ENCODE results near the gene KCNK7.
A peak's percentile ranks its signal among the peaks of the same experiment; 100 is the strongest.
"Not testable (repeated sequence)": the region's sequence is repeated elsewhere in the genome, so short reads cannot be mapped to it uniquely, and the experiment has no call there.

KCNK7 gene

DNA sequence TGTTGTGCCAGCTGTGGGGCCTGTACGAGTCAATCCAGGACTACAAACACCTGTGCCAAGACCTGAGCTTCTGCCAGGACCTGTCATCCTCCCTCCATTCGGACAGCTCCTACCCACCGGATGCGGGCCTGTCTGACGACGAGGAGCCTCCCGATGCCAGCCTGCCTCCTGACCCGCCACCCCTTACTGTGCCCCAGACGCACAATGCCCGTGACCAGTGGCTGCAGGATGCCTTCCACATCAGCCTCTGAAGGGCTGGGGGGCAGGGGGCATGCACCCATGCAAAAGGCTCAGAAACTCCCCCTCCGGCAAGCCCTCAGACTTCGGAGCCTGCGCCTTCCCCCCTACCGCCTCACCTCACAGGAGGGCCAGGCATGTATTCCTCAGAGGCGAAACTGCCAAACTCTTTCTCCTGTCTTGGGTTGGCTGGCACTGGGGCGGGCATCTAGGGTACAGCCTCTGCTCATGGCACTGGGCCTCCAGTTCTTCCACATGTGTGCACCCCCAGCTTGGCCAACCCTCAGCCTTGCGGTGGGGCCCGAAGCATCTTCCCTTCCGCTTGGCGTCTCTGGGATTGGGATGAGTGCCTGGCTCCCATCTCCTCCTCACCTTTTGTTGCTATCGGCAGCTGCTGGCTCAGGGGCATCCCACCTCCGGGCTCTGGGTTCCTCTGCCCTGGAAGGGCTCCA is 22.1 kb downstream of the KCNK7 start:
- ATAC-seq (no peak), DNase-seq (no peak)

DNA sequence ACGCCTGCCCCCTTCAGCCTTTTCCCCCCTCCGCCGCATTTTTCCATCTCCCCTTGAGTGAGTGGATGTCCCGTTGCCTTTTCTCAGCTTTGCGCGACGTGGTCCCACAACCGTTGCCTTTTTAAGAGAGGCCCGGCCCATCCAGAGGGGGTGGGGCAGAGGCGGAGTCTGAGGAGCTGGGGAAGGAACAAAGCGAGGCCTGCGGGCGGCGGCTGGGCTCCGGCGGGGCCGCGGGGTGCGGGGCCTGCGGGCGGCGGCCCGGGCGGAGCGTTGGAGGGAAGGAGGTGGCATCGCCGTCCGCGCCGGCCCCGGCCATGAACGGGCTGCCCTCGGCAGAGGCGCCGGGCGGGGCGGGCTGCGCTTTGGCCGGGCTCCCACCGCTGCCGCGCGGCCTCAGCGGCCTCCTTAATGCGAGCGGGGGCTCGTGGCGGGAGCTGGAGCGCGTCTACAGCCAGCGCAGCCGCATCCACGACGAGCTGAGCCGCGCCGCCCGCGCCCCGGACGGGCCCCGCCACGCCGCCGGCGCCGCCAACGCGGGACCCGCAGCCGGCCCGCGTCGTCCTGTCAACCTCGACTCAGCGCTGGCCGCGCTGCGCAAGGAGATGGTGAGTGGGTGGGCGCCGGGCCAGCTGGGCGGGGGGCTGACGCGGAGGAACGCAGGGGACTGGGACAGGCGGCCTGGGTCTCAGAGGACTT is 23.1 kb downstream of the KCNK7 start, which contains the start of gene FAM89B:
FAM89B (plus strand) TSS at position 183 of the 696 bp plus-strand sequence; CDS start at position 315, 132 bp downstream.
- peak; percentile 92 for DNase-seq
- no peak for ATAC-seq

DNA sequence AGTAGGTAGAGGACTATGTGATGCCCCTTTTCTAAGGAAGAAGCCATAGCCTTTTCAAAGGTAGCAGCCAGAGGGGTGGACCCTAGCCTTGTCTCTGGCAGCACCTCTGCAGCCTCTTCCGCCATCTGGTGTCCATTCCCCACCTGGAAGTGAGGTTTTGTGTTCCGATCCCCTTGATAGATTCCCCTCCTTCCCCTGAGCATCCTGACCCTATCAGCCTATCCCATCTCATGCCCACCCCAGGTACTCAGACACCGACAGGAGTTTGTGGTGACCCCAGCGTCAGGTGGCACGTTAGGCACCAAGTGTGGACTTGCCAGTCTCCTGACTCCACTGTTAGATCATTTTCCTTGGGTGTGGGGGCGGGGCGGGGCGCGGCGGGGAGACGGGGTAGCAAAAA is 23.7 kb downstream of the KCNK7 start:
- ATAC-seq: no peak
- DNase-seq: no peak

DNA sequence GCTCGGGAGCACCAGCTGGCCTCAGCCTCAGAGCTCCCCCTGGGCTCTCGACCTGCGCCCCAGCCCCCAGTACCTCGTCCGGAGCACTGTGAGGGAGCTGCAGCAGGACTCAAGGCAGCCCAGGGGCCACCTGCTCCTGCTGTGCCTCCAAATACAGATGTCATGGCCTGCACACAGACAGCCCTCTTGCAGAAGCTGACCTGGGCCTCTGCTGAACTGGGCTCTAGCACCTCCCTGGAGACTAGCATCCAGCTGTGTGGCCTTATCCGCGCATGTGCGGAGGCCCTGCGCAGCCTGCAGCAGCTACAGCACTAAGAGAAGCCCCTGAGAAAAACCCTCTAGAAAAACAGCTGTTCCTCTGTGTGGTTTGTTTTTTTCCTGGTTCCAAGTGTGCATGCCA is 24.2 kb downstream of the KCNK7 start:
- ATAC-seq (no peak), DNase-seq (no peak)

DNA sequence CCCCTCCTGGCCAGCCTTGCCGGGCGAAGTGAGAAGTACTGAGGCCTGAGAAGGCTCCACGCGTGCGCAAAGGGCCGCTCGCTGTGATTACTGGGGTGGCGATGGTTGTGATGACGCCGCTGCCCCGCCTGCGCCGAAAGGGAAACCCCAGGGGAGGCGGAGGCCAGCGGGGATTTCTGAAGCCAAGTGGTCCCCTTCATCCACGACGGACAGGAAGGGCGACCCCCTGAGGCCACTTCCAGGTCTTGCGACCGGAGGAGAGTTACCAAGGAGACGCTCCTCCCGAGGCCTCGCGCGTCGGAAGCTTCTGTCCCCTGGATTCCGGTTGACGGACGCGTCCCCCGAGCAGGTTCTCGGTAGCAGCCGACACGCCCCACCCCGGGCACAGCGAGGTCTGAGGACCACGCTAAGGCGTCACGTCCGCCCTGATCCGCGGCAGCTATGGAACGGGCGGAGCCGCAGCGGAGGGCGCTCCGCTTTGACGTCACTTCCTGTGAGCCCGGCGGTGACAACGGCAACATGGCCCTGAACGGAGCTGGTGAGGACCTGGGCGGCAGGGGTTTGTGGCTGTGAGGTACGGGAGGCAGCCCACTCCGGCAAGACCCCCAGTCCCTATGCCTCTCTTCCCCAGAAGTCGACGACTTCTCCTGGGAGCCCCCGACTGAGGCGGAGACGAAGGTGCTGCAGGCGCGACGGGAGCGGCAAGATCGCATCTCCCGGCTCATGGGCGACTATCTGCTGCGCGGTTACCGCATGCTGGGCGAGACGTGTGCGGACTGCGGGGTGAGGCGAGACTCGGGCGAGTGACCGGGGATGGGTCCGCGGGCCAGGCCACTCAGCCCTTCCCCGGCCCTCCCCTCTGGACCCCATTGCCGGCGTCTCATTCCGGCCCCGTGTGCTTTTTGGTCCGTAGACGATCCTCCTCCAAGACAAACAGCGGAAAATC is 25.4 kb downstream of the KCNK7 start, which contains the start of gene ZNRD2:
ZNRD2 (plus strand) TSS at position 505 of the 946 bp plus-strand sequence; CDS start at position 520, 15 bp downstream.
- DNase-seq (peak; percentile 99), ATAC-seq (peak; percentile 84)

DNA sequence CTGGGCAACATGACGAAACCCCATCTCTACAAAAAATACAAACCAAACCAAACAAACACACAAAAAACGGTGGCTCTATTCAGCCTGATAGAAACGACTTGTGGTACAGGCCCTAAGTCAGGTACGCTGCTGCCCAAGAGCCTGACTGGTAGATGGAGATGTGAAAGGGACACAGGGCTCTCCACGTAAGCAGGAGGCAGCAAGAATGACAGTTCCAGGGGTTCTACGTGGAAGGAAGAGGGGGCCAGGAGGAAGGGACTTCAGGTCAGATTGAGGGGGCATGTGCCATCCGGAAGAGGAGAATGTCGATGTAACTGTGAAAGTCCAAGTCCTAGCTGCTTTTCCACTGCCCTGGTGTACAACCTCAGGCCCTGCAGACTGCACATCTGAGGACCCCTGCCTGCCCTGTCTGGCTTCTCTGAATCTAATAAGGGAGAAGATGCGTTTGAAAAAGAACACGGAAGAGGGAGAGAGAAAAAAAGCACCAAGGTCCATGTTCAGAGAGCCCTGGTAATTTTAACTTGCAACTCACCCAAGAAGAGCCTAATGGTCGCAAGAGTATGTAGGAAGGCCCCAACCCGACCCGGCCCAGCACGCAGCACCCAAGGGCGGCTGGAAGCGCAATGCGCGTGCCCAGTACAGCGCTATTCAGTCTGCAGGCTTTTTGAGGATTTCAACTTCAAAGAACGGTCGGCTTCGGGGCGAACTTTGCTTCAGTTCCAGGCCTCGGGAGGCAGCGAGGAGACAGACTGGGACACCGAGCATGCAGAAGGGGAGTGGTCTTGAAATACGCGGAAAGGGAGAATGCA is 26.2 kb downstream of the KCNK7 start:
- DNase-seq: no peak
- peak; percentile 8 for ATAC-seq

DNA sequence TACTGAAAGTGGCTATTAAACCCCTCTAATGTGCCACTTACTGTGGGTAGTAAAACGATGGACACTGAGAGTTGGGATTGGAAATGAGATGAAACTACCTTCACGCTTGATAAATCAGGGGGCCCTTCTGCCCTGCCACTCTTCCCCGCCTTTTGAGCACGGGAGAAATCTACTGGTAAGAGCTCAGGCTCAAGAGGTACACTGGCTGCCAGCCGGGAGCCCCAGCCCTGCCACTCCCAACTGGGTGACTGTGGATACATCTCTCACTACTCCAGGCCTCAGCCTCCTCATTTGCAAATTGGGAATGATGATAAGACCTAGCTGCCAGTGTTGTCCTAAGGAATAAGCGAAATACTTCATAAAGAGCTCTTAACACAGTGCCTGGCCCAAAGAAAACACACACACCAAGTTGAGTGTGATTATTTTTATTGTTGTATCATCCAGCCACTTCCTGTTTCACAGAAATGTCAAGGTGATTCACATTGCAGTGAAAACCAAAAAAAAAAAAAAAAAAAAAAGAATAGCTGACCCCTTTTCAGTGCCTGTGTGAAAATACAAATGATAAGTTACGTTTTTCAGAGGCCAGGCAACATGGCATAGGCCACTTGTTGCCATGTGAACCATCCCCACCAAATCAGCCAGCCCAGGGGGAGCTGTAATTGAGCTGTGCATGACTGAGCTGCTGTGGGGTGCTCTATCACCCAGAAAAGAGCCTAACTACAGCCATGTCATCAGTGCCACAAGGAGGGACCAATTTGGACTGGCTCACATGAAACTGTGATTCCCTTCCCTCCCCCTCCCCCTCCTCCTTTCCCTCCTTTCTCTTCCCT is 29.8 kb downstream of the KCNK7 start:
- DNase-seq: no peak
- ATAC-seq: peak; percentile 5

DNA sequence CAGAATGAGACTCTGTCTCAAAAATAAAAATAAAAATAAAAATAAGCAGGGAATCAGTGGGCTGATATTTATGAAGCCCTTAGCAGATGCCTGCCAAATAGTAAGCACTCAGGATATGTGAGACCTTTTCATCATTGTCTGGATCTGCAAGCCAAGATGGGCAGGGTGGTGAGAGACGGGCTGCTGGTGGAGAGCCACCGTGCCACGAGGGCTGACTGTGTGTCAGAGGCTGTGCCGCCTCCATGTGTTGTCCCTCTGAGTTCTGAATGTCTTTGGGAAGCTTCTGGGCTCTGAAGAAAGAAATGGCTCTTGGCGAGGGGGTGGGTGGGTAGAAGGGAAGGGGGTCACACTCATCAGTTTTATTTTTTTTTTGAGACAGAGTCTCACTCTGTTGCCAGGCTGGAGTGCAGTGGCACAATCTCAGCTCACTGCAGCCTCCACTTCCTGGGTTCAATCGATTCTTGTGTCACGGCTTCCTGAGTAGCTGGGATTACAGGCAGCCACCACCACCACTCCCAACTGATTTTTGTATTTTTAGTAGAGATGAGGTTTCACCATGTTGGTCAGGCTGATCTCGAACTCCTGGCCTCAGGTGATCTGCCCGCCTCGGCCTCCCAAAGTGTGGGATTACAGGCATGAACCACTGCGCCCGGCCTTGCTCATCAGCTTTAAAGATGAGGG is 30.6 kb downstream of the KCNK7 start:
- not testable (repeated sequence) for DNase-seq, ATAC-seq

DNA sequence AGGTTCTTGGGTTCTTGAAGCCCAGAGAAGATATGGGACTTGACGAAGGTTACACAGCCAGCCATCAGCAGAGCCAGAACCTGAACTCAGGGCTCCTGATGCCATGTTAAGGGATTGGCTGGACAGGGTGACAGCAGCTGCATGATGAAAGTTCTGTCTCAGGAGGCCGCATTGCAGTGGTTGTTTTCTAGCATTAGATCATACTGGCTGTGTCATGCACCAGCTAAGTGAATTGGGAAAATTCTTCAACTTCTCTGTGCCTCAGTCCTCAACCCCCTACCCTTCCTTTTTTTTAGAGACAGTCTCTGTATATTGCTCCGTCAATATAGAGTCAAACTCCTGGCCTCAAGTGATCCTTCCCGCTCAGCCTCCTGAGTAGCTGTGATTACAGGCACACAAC is 32.0 kb downstream of the KCNK7 start:
- no peak for DNase-seq
- no peak for ATAC-seq

DNA sequence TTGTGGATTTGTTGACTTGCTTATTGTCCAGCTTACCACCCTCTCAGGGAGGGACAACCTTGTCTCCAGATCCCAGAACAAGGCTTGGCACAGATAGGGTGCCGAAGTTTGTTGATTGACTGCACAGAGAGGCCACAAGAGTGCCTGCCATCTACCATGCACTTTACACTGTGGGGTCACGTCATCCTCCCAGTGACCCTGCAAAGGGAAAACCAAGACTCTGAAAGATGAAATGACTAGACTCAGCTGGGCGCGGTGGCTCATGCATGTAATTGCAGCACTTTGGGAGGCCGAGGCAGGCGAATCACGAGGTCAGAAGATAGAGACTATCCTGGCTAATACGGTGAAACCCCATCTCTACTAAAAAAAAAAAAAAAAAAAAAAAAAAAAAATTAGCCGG is 32.8 kb downstream of the KCNK7 start:
- ATAC-seq: no peak

DNA sequence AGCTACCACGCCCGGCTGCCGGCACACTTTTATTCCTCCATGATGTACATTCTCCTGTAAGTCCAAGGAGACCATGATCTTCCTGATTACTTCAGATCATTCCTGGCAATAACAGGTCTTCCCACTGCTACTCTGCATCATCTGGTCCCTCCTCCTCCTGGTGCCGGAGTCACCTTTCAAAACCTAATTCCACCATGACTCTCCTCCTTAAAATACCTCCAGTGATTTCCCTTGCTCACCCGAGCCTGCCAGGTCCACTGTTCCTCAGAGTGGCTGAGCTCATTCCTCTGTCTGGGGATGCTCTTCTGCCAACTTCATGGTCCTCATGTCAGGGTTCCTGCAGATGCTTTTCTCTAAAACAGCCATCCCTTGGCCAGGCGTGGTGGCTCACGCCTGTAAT is 33.6 kb downstream of the KCNK7 start:
- DNase-seq (no peak), ATAC-seq (no peak)

More for the DNA sequence above, 32.8 kb downstream of the KCNK7 start:
- peak; percentile 26 for DNase-seq

DNA sequence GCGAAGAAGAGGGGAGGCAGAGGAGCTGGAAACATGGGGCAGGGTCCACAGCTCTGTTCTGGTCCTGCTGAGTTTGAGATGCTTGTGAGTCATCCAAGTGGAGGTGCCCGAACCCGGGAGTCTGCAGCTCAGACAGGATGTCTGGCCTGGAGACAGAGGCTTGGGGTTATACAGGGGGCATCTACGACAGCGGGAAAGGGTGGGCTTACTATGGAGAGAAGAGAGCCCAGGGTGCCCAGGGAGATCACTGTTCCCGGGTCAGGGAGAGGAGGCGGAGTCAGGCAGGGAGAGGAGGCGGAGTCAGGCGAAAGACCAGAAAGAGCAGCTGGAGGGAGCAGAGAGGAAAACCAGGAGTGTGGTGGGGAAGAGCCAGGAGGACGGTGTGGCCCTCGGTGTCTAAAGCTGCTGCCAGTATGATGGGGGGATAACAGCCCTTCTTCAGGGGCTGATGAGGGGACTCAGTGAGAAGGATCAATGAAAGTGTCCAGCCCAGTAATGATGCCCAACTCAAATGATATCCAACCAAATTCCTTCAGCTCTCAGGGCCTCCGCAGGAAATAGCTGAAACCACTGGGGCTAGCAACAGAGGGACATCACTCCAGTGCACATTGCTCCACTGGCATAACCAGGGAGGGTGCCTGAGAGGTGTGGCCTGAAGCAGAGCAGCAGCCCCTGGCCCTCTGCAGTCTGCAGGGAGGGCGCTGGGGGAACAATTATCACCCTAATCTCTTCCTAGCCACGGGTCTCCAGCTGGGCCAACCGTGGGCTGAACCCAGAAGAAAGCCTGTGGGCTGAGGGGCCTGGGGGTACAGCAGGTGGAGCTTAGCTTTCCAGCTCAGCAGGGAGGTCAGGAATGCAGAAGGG is 34.8 kb downstream of the KCNK7 start:
- DNase-seq (no peak), ATAC-seq (no peak)

DNA sequence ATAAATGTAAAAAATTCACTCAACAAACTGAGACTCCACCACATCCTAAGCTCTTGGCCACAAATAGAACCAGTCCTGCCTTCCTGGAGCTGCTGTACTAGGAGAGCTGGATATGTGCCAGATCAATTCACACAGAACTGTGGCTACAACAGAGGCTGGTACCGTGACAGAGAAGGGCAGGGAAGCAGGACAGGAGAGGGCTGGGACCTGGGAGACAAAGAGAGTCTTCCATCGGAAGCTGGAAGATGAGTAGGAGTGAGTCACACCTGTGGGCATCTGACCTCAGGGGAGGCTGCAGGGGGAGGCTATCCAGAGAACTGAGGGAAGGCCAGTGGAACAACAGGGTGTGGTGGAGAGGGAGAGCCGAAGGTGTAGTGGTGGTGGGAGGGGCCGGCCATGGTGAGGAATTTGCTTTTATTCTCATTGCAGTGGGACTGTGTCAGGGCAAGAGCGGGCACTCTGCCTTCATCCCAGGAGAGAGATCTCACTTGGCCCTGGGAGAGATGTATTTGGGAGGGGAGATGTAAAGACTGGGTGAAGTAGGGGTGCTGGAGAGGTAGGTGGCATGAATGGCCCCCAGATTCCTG is 35.6 kb downstream of the KCNK7 start:
- ATAC-seq: peak; percentile 5
- no peak for DNase-seq

DNA sequence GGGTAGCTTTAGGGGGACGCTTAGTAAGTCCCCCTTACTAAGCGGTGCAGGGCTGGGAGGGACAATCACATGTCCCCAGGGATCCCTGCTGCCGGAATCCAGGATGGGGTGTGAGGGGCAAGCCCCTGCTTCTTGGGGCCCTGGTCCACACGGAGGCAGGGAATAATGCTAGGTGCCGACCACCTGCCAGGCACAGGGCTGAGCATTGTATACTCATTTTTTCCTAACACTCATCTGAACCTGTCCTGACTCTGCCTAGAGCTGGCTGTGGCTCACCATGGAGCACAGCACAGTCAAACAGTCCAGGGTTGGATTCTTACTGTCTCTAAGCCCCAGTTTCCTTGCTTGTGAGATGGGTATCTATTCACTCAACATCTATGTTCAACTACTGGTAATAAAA is 36.1 kb downstream of the KCNK7 start:
- ATAC-seq (peak; percentile 77), DNase-seq (no peak)

DNA sequence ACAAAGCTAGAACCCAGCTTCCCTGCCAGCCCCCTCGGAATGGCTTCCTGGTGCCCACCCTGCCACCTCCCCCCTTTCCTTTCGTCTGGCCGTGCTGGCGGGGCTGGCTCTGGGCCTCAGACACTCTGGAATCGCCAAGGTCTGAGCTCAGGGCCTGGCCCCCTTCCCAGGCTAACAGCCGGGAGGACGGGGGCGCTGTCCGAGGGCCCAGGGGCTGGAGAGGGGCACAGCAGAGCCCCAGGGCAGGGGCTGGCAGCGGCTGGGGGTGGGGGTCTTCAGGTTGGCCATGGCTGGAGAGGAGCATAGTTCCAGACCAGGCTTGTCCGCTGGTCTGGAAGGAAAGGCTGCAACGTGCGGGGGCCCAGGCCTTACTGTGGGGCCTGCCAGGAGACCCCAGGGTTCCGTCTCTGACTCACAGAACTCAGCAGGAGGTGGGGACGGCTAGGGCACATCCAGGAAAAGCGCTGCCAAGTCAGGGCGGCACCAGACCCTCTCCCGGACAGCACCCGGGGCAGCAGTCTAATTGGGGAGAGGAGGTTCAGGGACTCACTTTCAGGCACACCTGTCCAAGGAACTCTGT is 36.6 kb downstream of the KCNK7 start:
- no peak for DNase-seq
- no peak for ATAC-seq

DNA sequence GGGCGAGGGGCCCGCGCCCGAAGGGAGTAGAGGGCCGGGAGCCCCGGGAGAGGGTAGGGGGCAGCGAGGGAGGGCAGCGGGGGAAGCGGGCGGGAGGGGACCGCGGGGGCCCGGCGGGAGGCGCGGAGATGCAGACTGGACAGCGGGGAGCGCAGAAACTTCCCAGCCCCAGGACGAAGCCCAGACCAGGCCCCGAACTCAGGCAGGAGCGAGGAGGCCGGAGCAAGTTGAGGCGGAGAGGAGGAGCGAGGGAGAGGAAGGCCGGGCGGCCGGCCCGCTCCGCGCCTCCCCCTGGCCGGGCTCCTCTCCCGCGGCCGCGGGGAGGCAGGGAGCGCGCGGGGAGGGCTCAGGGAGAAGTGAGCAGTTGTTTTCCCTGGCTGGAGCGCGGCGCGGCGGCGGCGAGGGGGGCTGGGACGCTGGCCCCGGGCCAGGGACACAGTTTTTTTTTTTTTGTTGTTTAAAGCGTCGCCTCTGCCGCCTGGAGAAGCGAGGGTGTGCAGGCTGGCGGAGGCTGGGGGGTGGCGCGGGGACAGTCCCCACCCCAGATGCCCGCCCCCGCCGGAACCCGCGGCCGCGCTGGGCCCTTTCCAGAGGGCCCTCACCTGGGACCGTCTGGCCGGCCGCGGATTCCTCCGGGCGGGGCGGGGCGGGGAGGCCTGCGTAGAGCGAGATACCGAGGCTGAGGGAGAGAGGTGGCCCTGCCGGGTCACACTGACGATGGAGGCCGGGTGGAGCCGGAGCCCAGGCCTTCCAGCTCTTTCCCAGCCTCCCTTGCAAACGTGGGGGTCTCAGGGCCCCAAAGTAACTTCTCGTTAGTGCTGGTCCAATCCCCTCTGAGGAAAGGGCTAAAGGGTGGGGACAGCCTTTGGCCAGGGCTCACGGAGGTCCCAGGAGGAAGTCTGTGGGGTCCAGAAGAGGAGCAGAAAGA is 37.3 kb downstream of the KCNK7 start, which contains the start of gene LTBP3:
LTBP3 (minus strand) TSS at position 358 of the 928 bp plus-strand sequence. CDS start 400 bp downstream, outside the sequence.
- peak; percentile 65 for DNase-seq
- peak; percentile 30 for ATAC-seq

Data from stimulated activated naive CD8-positive, alpha-beta T cell treated with anti-CD3 and anti-CD28 coated beads, Interleukin-15, Interleukin-2, amounts not matched to agents 100 U/mL and 50 U/mL, for 24 hours (primary cell).